NCI-H82 treated with DMSO at 0.1 percent for 48 hours (cell line): Measurements from ENCODE around the gene GTF2IRD1.
"Not testable (repeated sequence)": the region's sequence is repeated elsewhere in the genome, so short reads cannot be mapped to it uniquely, and the experiment has no call there.

Experiments
- DNase-seq: peaks from one replicate; lab custom pipeline; 2025; ENCODE audit not compliant: unreplicated experiment; lab: John Stamatoyannopoulos, UW

GTF2IRD1 gene

GRCh38 chr7:74429153-74429747 lies 24.5 kb upstream of the GTF2IRD1 start:
- DNase-seq: no peak

GRCh38 chr7:74430409-74430808 lies 23.3 kb upstream of the GTF2IRD1 start:
- DNase-seq: not testable (repeated sequence)

- no peak for DNase-seq
Measured at GRCh38 chr7:74430961-74431466, 22.7 kb upstream of the GTF2IRD1 start.

- not testable (repeated sequence) for DNase-seq
Measured at GRCh38 chr7:74437291-74437571, 16.5 kb upstream of the GTF2IRD1 start.

- DNase-seq: no peak
Measured at GRCh38 chr7:74438327-74438726, 15.4 kb upstream of the GTF2IRD1 start.

- DNase-seq: no peak
Measured at GRCh38 chr7:74439541-74439940, 14.2 kb upstream of the GTF2IRD1 start.

GRCh38 chr7:74440143-74440542 lies 13.6 kb upstream of the GTF2IRD1 start:
- DNase-seq: not testable (repeated sequence)

GRCh38 chr7:74441801-74442200 lies 11.9 kb upstream of the GTF2IRD1 start:
- DNase-seq: no peak

GRCh38 chr7:74443543-74444247 lies 10.0 kb upstream of the GTF2IRD1 start:
- no peak for DNase-seq

- no peak for DNase-seq
Measured at GRCh38 chr7:74449144-74449543, 4.6 kb upstream of the GTF2IRD1 start.

- peak; percentile 3 for DNase-seq
Measured at GRCh38 chr7:74449809-74450397, 3.8 kb upstream of the GTF2IRD1 start.

- DNase-seq: peak; percentile 71
Measured at GRCh38 chr7:74452748-74453321, 871 bp upstream of the GTF2IRD1 start.

GRCh38 chr7:74454021-74454924 lies 567 bp downstream of the GTF2IRD1 start:
- no peak for DNase-seq

GRCh38 chr7:74454925-74455288 lies 1.2 kb downstream of the GTF2IRD1 start:
- no peak for DNase-seq

- DNase-seq: no peak
Measured at GRCh38 chr7:74455291-74455804, 1.6 kb downstream of the GTF2IRD1 start.

GRCh38 chr7:74455928-74456327 lies 2.2 kb downstream of the GTF2IRD1 start:
- no peak for DNase-seq

- DNase-seq: no peak
Measured at GRCh38 chr7:74457007-74457406, 3.3 kb downstream of the GTF2IRD1 start.

GRCh38 chr7:74461970-74462706 lies 8.4 kb downstream of the GTF2IRD1 start:
- DNase-seq: no peak

- DNase-seq: no peak
Measured at GRCh38 chr7:74462707-74463100, 9.0 kb downstream of the GTF2IRD1 start.
